ENCODE results near the gene THAP4. TPM values are rescaled to one million over a fixed set of nuclear protein-coding genes. Genes with fewer than 3 reads are reported as not detected.

The THAP4 gene
- total RNA-seq, 1 donor from 2014 or later = 68.8 TPM

GRCh38 chr2:241606186-241606585, 30.8 kb downstream of the THAP4 start:
- H3K27ac ChIP-seq (replicated peaks) = no peak overlapping the region
- peaks cover 27% of the 10 kb centered on the region for H3K4me1 ChIP-seq
- no peaks in the 10 kb centered on the region for H3K27me3 ChIP-seq (ENCODE audit: low read depth)
- no peak for TF ChIP-seq CTCF (IDR thresholded peaks at IDR 0.05; ENCODE audit: borderline replicate concordance)
- H3K4me3 ChIP-seq = no peak overlapping the region
- H3K36me3 ChIP-seq = peaks cover 58% of the 10 kb centered on the region
- no peaks in the 10 kb centered on the region for H3K9me3 ChIP-seq (replicated peaks)
- DNase-seq = no peak
- intact Hi-C loops (cut with micrococcal nuclease) = no loop called here

GRCh38 chr2:241603686-241604085, 33.3 kb downstream of the THAP4 start:
- Histone ChIP-seq H3K27me3 (ENCODE audit: low read depth) (no peaks in the 10 kb centered on the region), H3K36me3 (peaks cover 77% of the 10 kb centered on the region)

GRCh38 chr2:241602720-241603119, 34.2 kb downstream of the THAP4 start:
- H3K27ac ChIP-seq (replicated peaks) = no peak overlapping the region
- H3K4me1 ChIP-seq = no peaks in the 10 kb centered on the region
- H3K27me3 ChIP-seq (ENCODE audit: low read depth) = no peaks in the 10 kb centered on the region
- no peak for DNase-seq
- intact Hi-C loops (cut with micrococcal nuclease) = no loop called here
- H3K4me3 ChIP-seq = no peak overlapping the region
- H3K9me3 ChIP-seq (replicated peaks) = no peaks in the 10 kb centered on the region
- no peak for TF ChIP-seq CTCF (IDR thresholded peaks at IDR 0.05; ENCODE audit: borderline replicate concordance)
- H3K36me3 ChIP-seq = peaks cover 70% of the 10 kb centered on the region

More at GRCh38 chr2:241603686-241604085, 33.3 kb downstream of the THAP4 start:
- Histone ChIP-seq H3K4me3 (no peak overlapping the region), H3K4me1 (peaks cover 3% of the 10 kb centered on the region), H3K27ac (replicated peaks) (no peak overlapping the region), H3K9me3 (replicated peaks) (no peaks in the 10 kb centered on the region)
- intact Hi-C loops (cut with micrococcal nuclease) = no loop called here
- no peak for DNase-seq
- no peak for TF ChIP-seq CTCF (IDR thresholded peaks at IDR 0.05; ENCODE audit: borderline replicate concordance)

- Histone ChIP-seq H3K27ac (replicated peaks) (no peak overlapping the region), H3K4me1 (no peaks in the 10 kb centered on the region), H3K27me3 (ENCODE audit: low read depth) (no peaks in the 10 kb centered on the region), H3K9me3 (replicated peaks) (no peaks in the 10 kb centered on the region), H3K36me3 (peaks cover 79% of the 10 kb centered on the region), H3K4me3 (no peak overlapping the region)
- intact Hi-C loops (cut with micrococcal nuclease) = no loop called here
- TF ChIP-seq CTCF (IDR thresholded peaks at IDR 0.05; ENCODE audit: borderline replicate concordance) = no peak
- no peak for DNase-seq
These were observed 35.1 kb downstream of the THAP4 start for GRCh38 chr2:241601841-241602240.

GRCh38 chr2:241599615-241600014, 37.3 kb downstream of the THAP4 start:
- Histone ChIP-seq H3K4me1 (no peaks in the 10 kb centered on the region), H3K27ac (replicated peaks) (no peak overlapping the region), H3K36me3 (peaks cover 77% of the 10 kb centered on the region), H3K4me3 (no peak overlapping the region), H3K27me3 (ENCODE audit: low read depth) (no peaks in the 10 kb centered on the region), H3K9me3 (replicated peaks) (no peaks in the 10 kb centered on the region)
- intact Hi-C loops (cut with micrococcal nuclease) = no loop called here
- no peak for DNase-seq
- TF ChIP-seq CTCF (IDR thresholded peaks at IDR 0.05; ENCODE audit: borderline replicate concordance) = no peak

- TF ChIP-seq CTCF (IDR thresholded peaks at IDR 0.05; ENCODE audit: borderline replicate concordance) = peak; percentile 47
- no peak for DNase-seq
- no peak overlapping the region for H3K27ac ChIP-seq (replicated peaks)
- H3K36me3 ChIP-seq = peaks cover 77% of the 10 kb centered on the region
- no peaks in the 10 kb centered on the region for H3K4me1 ChIP-seq
- H3K9me3 ChIP-seq (replicated peaks) = no peaks in the 10 kb centered on the region
- no peak overlapping the region for H3K4me3 ChIP-seq
- no peaks in the 10 kb centered on the region for H3K27me3 ChIP-seq (ENCODE audit: low read depth)
- intact Hi-C loops (cut with micrococcal nuclease) = no loop called here
These were observed 38.5 kb downstream of the THAP4 start for GRCh38 chr2:241598487-241598886.

All from left ventricle myocardium inferior (tissue), 1 donor.